LNCAP (cell line): ENCODE results near the gene LEP.
A peak's percentile ranks its signal among the peaks of the same experiment; 100 is the strongest.

Experiments
- CTCF ChIP-seq: fragments of 450-650 bp; IDR thresholded peaks from 2 replicates; pipeline ENCODE4 v1.5.1; 2017; ENCODE audit warnings: mild to moderate bottlenecking

The LEP gene

GRCh38 chr7:128206747-128207500 is 34.2 kb upstream of the LEP start:
- TF ChIP-seq CTCF, result no peak

DNA sequence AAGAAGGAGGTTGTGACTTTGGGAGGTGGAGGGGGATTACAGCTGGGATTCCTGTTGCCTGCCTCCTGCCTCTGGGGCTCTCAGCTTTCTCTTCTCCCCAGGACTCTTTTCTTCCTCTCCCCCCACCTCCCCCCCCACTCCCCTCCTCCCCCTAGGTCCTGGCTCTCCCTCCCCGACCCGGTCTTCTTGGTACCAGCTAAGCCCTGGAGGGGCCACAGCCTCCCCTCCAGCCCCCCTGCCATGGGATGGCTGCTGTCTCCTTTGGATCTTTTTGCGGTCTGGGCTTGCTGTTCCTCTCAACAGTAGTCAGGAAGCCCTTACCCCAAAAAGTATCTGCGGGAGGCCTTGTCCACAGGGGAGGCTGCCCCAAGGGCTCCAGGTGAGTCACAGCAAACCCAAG is 33.5 kb upstream of the LEP start:
- TF ChIP-seq CTCF, result no peak

DNA sequence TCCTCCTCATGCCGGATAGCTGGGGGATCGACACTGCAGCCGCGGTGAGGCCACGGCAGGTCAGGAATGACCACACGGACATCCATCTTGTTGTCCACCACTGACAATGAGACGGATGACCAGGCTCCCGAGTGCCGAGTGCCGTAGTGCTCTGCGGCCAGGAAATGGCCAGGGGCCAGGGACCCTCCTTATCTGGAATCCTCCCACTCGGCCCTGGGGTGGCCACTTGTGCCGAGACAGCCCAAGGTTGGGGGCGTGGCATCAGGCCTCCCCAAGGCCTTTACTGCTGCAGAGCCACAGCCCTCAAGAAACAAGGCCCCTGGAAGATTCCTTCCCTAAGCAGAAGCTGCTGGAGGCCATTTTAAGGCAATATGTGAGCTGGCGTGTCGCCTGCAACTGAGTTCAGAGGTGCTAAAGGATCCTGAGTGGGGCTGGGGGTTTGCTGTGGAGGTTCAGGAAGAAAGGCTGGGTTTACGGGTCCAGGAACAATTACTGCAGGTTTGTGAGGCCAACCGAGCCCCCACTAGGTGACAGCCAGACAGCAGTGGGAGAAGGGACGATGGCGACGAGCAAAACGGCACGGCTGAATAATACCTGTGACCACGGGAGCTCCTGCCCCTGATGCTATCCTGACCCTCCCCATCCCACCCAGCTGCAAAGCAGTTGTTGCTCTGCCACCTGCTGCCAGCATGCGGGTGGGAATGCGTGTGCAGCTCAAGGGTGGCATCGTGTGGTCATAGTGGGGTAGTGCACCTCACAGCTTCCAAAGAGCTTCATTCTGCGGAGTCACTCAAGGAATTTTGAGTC is 31.6 kb upstream of the LEP start:
- peak; percentile 97 for TF ChIP-seq CTCF

DNA sequence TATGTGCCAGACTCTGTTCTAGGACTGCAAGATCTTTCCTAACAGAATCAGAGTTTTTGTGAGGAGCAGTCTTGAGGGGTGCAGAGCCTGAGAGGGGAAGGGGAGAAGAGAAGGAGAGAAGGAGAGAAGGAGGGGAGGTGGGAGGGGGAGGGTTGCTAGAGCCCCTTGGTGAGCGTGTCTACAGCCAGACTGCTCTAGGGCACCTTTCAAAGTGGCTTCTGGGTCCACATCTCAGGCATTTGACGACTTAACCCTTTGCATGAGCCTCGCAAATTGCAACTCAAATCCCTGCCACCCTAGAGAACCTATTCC is 31.1 kb upstream of the LEP start:
- no peak for TF ChIP-seq CTCF

GRCh38 chr7:128210590-128211570 is 30.2 kb upstream of the LEP start:
- TF ChIP-seq CTCF, result no peak

- TF ChIP-seq CTCF, result no peak
Observed at GRCh38 chr7:128211626-128212025, 29.5 kb upstream of the LEP start.

- no peak for TF ChIP-seq CTCF
Observed at GRCh38 chr7:128214463-128214862, 26.6 kb upstream of the LEP start.
